PFSK-1 (cell line): ENCODE results near the gene POMP.

ENCODE experiments used
- FOXP2 ChIP-seq: optimal IDR thresholded peaks from 2 replicates; pipeline ENCODE3; 2011; ENCODE audit warnings: borderline replicate concordance, control low read depth, inconsistent platforms; ENCODE audit not compliant: insufficient read depth; ENCODE audit errors: extremely low read length, extremely low read depth
- POLR2AphosphoS5 ChIP-seq: IDR thresholded peaks from 2 replicates; pipeline ENCODE4 v1.6.1; 2012; ENCODE audit warnings: low read depth, mild to moderate bottlenecking, control low read depth, low read length, moderate library complexity
- SIN3A ChIP-seq: IDR thresholded peaks from 2 replicates; pipeline ENCODE4 v1.6.1; 2012; ENCODE audit warnings: mild to moderate bottlenecking, low read length, moderate library complexity, borderline replicate concordance; ENCODE audit not compliant: insufficient read depth
- TAF1 ChIP-seq: IDR thresholded peaks from 2 replicates; pipeline ENCODE4 v1.6.1; 2012; ENCODE audit warnings: low read length, control low read depth, borderline replicate concordance; ENCODE audit not compliant: insufficient read depth
- TF ChIP-seq, protein P1 (sequence below), 2 experiments: IDR thresholded peaks; 2 replicates each; pipeline versions ENCODE4 v1.6.1 to v1.8.0; 2011 to 2012; ENCODE audit warnings: low read depth in 2 of 2, low read length in 2 of 2, control low read depth in 1 of 2, inconsistent platforms in 1 of 2, mild to moderate bottlenecking in 1 of 2, moderate library complexity in 1 of 2; ENCODE audit not compliant: insufficient read depth in 1 of 2

POMP gene

DNA sequence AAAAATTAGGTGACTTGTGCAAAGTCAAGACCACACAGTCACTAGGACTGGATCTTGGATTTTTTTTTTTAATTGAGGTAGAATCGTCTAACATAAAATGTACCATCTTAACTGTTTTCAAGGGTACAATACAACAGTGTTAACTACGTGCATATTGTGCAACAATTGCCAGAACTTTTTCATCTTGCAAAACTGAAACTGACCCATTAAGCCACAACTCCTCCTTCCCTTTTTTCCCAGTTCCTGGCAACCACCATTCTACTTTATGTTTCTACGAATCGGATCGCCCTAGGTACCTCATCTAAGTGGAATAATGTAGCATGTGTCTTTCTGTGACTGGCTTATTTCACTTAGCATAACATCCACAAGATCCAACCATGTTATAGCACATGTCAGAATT lies 37.5 kb upstream of the POMP start:
- TF ChIP-seq, protein P1, sequence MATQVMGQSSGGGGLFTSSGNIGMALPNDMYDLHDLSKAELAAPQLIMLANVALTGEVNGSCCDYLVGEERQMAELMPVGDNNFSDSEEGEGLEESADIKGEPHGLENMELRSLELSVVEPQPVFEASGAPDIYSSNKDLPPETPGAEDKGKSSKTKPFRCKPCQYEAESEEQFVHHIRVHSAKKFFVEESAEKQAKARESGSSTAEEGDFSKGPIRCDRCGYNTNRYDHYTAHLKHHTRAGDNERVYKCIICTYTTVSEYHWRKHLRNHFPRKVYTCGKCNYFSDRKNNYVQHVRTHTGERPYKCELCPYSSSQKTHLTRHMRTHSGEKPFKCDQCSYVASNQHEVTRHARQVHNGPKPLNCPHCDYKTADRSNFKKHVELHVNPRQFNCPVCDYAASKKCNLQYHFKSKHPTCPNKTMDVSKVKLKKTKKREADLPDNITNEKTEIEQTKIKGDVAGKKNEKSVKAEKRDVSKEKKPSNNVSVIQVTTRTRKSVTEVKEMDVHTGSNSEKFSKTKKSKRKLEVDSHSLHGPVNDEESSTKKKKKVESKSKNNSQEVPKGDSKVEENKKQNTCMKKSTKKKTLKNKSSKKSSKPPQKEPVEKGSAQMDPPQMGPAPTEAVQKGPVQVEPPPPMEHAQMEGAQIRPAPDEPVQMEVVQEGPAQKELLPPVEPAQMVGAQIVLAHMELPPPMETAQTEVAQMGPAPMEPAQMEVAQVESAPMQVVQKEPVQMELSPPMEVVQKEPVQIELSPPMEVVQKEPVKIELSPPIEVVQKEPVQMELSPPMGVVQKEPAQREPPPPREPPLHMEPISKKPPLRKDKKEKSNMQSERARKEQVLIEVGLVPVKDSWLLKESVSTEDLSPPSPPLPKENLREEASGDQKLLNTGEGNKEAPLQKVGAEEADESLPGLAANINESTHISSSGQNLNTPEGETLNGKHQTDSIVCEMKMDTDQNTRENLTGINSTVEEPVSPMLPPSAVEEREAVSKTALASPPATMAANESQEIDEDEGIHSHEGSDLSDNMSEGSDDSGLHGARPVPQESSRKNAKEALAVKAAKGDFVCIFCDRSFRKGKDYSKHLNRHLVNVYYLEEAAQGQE (IDR thresholded peaks at IDR 0.05; ENCODE audit: insufficient read depth in 1 of 2, low read depth in 2 of 2, low read length in 2 of 2), result no peak
- no peak for TF ChIP-seq FOXP2
- no peak for TF ChIP-seq POLR2AphosphoS5
- TF ChIP-seq TAF1, result no peak

DNA sequence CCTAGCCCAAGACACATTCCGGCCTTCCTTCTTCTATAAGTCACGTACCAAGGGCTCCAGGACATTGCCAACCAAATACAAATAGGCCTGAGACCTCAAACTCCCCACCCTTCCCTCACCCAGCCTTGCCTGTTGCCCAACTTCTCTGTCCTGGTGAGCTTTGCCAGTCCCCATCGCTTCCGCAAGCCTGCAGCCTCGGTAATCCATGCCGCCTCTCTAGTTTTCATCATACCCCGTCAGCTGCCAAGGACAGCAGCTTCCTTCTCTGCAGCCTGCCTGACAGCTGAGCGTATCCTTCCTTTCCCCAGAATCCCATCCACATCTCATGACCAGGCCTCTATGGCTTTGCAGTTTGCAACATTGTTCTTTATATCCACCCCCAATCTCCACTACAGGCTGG lies 36.6 kb upstream of the POMP start:
- TF ChIP-seq FOXP2 (no peak), SIN3A (no peak), TAF1 (no peak), POLR2AphosphoS5 (no peak)
- TF ChIP-seq, protein P1 (IDR thresholded peaks at IDR 0.05; ENCODE audit: insufficient read depth in 1 of 2, low read depth in 2 of 2, low read length in 2 of 2), result no peak

DNA sequence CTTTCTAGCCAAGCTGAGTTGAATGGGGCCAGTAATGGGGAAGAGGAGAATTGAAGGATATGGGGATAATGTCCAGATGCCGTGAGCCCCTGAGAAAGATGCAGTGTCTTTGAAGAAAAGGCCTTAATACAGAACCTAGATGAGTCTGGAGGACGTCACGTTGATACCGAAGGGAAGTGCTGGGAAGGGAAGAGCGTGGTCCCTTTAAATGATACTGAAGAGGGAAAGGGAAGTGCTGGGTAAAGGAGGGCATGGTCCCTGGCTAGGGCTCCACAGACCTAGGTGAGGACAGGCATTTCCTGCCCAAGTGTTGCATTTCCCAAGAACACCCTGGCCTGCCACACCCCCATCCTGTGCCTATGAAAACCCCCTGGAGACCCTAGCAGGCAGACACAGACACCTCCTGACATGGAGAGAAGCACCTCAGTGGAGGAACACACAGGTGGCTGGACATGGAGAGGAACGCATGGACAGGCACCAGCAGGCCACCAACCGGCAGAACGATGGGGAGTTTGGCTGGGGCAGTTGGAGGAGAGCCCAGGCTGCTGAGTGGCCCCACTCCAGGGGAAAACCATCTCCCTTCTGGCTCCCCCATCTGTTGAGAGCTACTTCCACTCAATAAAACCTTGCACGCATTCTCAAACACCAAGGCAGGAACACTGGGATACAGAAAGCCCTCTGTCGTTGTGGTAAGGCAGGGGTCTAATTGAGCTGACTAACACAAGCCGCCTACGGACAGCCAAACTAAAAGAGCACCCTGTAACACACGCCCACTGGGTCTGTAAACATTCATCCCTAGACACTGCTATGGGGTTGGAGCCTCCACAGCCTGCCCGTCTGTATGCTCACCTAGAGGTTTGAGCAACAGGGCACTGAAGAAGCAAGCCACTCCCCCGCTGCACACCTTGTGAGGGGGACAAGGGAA lies 34.9 kb upstream of the POMP start:
- TF ChIP-seq, protein P1 (IDR thresholded peaks at IDR 0.05; ENCODE audit: insufficient read depth in 1 of 2, low read depth in 2 of 2, low read length in 2 of 2), result no peak
- TF ChIP-seq TAF1 (no peak), SIN3A (no peak), POLR2AphosphoS5 (no peak), FOXP2 (no peak)

DNA sequence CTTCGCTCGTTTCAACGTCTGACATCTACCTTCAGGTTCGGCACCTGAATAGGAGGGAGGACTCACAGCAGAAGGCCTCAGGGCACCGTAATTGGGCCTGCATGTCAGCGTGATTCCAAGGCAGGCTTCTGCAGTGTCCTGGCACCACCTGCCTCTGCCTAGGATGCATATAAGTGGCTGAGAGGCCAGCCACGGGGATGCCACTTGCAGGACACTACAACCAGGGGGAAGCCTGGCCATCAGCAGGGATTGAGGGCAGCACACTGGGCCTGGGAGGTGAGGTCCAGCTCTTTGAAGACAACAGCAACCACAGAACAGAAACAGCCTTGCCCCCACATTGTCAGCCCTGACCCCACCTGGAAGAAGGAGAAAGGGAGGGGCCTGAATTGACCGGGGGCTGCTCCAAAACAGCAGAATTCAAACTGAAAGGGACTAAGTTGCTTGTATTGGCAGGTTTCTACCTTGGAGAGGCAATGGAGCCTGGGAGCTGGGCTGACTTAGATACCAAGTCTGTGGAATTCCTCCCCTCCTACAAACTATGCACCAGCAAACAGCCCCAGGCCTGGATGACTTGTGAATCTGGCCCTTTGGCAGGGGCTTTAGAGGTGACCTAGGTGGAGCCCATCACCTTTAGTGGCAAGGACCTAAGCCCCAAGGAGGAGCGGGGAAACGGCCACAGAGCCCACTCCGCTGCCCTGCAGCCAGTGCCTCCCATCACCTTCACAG lies 34.1 kb upstream of the POMP start:
- TF ChIP-seq POLR2AphosphoS5 (no peak), FOXP2 (no peak)
- TF ChIP-seq, protein P1 (IDR thresholded peaks at IDR 0.05; ENCODE audit: insufficient read depth in 1 of 2, low read depth in 2 of 2, low read length in 2 of 2), result no peak
